Naive thymus-derived CD8-positive, alpha-beta T cell (primary cell): ENCODE data around the gene TIMM22. TPM values are rescaled to one million over a fixed set of nuclear protein-coding genes. Genes with fewer than 3 reads are reported as not detected.

Experiments used
- ATAC-seq, 2 donors: fragments of 150-1000 bp; cut with Tn5 transposase in 1 of 2; sonication (Bioruptor Pico), chemical (Tn5 transposase) in 1 of 2; 1 replicate in 1 of 2; 2 replicates in 1 of 2; pipeline ENCODE4 v1.10.0; 2021; ENCODE audit warnings: mild to moderate bottlenecking in 2 of 2, moderate library complexity in 2 of 2
- POLR2A ChIA-PET: fragments of 350-600 bp; sonication (Branson Sonifier 250); formaldehyde crosslinking; loops from one replicate; lab custom pipeline; 2021; ENCODE audit warnings: antibody characterized with exemption; lab: Charles Lee
- DNase-seq, 10 donors: peaks; one replicate each; pipeline versions ENCODE4 v3.0.0 to v3.0.0-alpha.2; 2020 to 2022
- H3K27ac Mint-ChIP-seq, 10 donors: one replicate each; pipeline ENCODE4 v1.8.0; 2020 to 2022; ENCODE audit warnings: mild to moderate bottlenecking in 10 of 10, mixed read lengths in 10 of 10, moderate library complexity in 4 of 10, inconsistent platforms in 1 of 10
- H3K27me3 Mint-ChIP-seq, 5 donors: one replicate each; pipeline ENCODE4 v1.8.0; 2021 to 2022; ENCODE audit warnings: mixed read lengths in 5 of 5
- H3K36me3 Mint-ChIP-seq, 3 donors: one replicate each; pipeline ENCODE4 v1.8.0; 2020 to 2022; ENCODE audit warnings: mixed read lengths in 3 of 3, mild to moderate bottlenecking in 2 of 3, inconsistent platforms in 1 of 3
- H3K4me1 Mint-ChIP-seq, 4 donors: one replicate each; pipeline ENCODE4 v1.8.0; 2021 to 2022; ENCODE audit warnings: mixed read lengths in 4 of 4
- H3K4me3 Mint-ChIP-seq, 10 donors: one replicate each; pipeline ENCODE4 v1.8.0; 2020 to 2022; ENCODE audit warnings: mild to moderate bottlenecking in 10 of 10, mixed read lengths in 10 of 10, moderate library complexity in 6 of 10, inconsistent platforms in 1 of 10
- H3K9me3 Mint-ChIP-seq, 9 donors: one replicate each; pipeline ENCODE4 v1.8.0; 2020 to 2022; ENCODE audit warnings: mixed read lengths in 9 of 9, mild to moderate bottlenecking in 3 of 9, inconsistent platforms in 1 of 9, moderate library complexity in 1 of 9
- polyA plus RNA-seq, 3 donors: library from polyadenylated mRNA; unstranded; fragments of 300-500 nt; fragmentation: Illumina TruSeq; gene quantifications; one replicate each; pipeline ENCODE4 v1.2.3, GENCODE V29; 2021
- total RNA-seq, 8 experiments: library from RNA in 2 of 8; stranded (reverse) in 2 of 8; gene quantifications; one replicate each; pipeline ENCODE4 v1.2.3 and lab custom pipeline; 2021 to 2026

Gene TIMM22
- total and polyA plus RNA-seq, 5 experiments from 2014 or later = 14.5 to 25.2 (median 20.8) TPM

DNA sequence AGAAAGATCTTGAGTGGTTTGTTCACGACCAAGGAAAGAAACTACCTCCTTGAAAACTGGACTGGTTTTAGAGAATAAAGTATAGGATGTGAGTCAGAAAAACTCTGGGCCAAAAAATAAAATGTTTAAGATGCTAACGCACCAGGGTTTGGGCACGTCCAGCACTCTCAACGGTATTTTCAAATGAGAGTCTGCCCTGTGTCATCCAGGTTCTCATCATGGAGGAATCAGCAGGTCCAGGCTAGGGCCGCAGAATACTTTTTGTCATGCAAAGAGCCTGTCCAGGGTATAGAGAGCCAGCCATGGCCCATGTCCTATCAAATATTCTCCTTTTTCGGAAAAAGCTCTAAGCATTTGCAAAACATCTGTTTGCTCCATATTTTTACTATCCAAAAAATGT is 19.8 kb upstream of the TIMM22 start:
- DNase-seq = no peak
- peaks cover 23 to 50% (median 43%) of the 10 kb centered on the region in 5 donors for H3K27me3 Mint-ChIP-seq
- no peak for ATAC-seq
- H3K9me3 Mint-ChIP-seq = no peaks in the 10 kb centered on the region
- POLR2A ChIA-PET = no interaction called here
- H3K4me3 Mint-ChIP-seq = peak overlapping the region in 1 of 10 donors; percentile 88
- peaks cover 9 to 21% (median 17%) of the 10 kb centered on the region in 4 donors for H3K4me1 Mint-ChIP-seq
- H3K27ac Mint-ChIP-seq = no peak overlapping the region
- H3K36me3 Mint-ChIP-seq = no peaks in the 10 kb centered on the region

DNA sequence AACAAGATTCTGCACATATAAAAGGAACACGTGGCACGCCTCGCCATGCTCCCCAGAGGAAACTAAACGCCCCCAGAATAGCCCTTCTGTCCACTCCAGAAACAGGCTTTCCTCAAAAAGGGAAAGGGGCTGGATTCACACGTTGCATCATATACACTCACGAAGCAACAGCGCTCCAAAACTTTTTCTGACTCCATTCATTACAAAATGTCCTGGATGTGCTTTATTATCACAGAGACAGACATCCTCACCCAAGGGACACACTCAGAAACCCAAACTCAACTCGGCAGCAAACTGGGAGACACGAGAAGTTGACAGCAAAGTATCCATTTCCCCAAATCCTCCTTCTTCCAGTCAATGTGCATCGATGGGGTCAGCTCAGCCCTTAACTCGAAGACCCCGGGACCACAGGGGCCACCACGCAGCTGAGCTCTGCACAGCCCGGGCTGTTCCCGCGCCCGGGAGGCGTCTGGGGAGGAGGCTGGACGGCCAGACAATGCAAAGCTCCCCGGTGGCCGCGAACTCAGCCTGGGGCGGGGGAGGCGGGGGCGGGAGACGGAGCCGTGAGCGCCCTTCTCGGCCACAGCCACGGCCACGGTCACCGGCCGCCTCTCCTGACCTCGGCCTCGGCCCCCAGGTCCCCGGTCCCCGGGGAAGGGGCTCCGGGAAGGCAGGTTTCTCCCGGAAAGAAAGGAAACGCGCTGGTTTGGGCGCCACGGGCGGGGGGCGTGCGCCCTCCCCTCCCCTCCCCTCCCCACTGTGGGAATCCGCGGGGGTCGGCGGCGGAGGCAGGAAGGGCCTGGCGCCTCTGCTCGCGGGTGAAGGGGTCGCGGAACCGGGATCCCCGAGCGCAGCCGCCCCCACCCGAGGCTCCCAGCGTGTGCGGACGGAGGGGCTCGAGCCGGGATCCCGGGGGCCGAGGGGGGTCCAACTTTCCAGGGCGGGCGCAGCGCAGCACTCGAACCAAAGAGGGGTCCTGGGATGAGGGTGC is 18.5 kb upstream of the TIMM22 start:
- peak overlapping the region in 2 of 10 donors; percentile 53 to 74 for H3K27ac Mint-ChIP-seq
- peak in 2 of 10 donors; percentile 11 to 22 for DNase-seq

DNA sequence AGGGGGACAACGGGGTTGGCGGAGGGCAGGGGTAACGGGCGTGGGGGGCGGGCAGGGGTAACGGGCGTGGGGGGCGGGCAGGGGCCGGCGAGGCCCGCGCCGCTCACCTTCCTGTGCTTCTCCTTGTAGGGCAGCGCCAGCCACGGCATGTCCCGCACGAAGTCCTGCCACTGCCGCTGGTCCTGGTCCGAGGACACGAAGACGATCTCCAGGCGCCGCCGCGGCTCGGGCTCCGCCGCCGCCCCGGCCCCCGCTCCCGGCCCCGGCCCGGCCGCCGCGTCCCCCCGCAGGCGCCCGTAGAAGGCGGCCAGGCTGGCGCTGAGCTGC is 17.8 kb upstream of the TIMM22 start:
- ATAC-seq (peak in 1 of 2 donors; percentile 2), DNase-seq (no peak)
- Mint-ChIP-seq H3K4me3 (peak overlapping the region in 1 of 10 donors; percentile 83), H3K4me1 (peaks cover 9 to 21% (median 17%) of the 10 kb centered on the region in 4 donors), H3K27me3 (peaks cover 17 to 41% (median 36%) of the 10 kb centered on the region in 5 donors), H3K27ac (no peak overlapping the region), H3K9me3 (no peaks in the 10 kb centered on the region), H3K36me3 (no peaks in the 10 kb centered on the region)
- POLR2A ChIA-PET = interaction anchor here (1.1 to 2.7 kb wide), 4 partner anchors 17 to 198 kb away, joined by 3 to 27 read pairs (median 10); partner anchors contain the start of genes GLOD4, MRM3 and TIMM22

More for the DNA sequence above, 18.5 kb upstream of the TIMM22 start:
- no peaks in the 10 kb centered on the region for H3K36me3 Mint-ChIP-seq
- POLR2A ChIA-PET = interaction anchor here (0.5 kb wide), 1 partner anchor 177 kb away, joined by 3 read pairs; no protein-coding TSS in a partner anchor
- H3K9me3 Mint-ChIP-seq = no peaks in the 10 kb centered on the region
- peaks cover 9 to 21% (median 17%) of the 10 kb centered on the region in 4 donors for H3K4me1 Mint-ChIP-seq
- peak overlapping the region; percentile 70 to 89 (median 79) for H3K4me3 Mint-ChIP-seq
- peaks cover 18 to 43% (median 37%) of the 10 kb centered on the region in 5 donors for H3K27me3 Mint-ChIP-seq
- no peak for ATAC-seq

DNA sequence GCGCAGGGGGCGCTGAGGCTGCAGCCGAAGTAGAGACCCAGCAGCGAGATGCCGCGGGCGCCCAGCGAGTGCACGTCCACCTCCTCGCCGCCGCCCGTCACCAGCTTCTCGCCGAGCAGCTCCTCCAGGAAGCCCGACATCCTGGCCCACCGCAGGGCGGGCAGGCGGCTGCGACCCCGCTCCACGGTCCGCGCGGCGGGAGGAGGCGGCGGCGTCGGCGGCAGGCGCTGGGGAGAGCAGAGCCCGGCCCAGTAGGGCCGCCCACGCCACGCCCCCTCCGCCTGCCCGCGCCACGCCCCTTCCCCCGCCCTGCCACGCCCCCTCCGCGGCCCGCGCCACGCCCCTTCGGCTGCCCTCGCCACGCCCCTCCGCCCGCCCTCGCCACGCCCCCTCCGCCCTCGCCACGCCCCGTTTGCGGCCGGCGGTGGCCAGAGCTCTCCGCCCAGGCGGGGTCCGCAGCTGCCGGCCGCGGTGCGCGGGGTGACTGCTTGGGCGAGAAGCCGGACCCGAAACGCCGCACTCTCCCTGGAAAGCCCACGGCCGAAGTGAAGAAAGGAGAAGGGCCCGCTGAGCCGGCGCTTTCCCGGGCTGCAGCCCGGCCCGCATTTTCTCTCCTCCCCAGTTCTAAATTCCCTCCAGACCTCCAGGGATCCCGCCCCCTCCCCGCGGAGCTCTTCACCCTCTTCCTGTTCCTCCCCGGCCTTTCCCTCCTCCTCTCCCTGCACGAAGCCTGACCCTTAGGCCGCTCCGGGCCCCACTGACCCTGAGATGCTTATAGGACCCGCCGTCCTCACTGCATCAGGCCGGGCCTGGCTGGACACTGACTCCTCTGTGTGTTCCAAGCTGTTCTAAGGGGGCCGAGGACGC is 17.2 kb upstream of the TIMM22 start, which contains the start of gene NXN:
TSS of gene NXN (minus strand) at position 238 of the 867 bp plus-strand sequence.
- Mint-ChIP-seq H3K27ac (peak within 1 kb of the TSS in 7 of 10 donors; percentile 11 to 90 (median 75)), H3K36me3 (no peaks in the 10 kb centered on the region), H3K27me3 (peaks cover 15 to 35% (median 33%) of the 10 kb centered on the region in 5 donors), H3K4me1 (peaks cover 9 to 21% (median 17%) of the 10 kb centered on the region in 4 donors), H3K9me3 (no peaks in the 10 kb centered on the region), H3K4me3 (peak within 1 kb of the TSS; percentile 71 to 87 (median 84))
- peak; percentile 74 to 97 (median 88) for DNase-seq
- POLR2A ChIA-PET = interaction anchor here (0.7 to 2.7 kb wide), 8 partner anchors 13 to 682 kb away, joined by 3 to 27 read pairs (median 6); partner anchors contain the start of genes GLOD4, MRM3 and TIMM22
- ATAC-seq = peak; percentile 76 to 80

DNA sequence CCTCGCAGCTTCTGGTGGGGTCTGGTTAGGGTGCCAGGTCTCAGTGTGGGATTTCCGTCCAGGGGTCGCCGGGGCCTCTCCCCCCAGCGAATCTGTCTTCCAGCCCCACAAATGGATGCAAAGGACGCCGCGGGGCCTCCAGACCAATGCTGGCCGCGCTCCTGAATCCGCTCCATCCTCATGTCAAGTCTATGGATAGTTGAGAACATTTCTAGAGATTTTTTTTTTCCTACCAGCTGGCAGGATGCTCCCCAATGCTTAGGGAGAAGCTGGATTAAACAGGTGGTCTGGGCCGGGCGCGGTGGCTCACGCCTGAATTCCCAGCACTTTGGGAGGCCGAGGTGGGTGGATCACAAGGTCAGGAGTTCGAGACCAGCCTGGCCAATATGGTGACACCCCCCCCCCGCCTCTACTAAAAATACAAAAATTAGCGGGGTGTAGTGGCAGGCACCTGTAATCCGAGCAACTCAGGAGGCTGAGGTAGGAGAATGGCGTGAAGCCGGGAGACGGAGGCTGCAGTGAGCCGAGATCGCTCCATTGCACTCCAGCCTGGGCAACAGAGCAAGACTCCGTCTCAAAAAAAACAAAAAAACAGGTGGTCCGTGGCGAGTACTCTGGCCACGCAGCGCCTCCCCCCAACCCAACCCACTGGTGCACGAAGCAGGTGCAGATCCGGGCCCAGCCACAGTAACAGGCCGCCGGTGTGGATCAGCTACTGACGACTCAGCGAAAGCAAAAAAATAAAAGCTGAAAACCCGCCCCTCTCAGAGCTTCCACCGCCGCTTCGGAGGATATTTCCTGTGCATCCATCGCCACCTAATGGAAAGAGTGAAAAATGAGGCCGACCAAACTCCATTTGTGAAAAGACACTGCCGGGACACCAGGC is 16.3 kb upstream of the TIMM22 start:
- Mint-ChIP-seq H3K9me3 (no peaks in the 10 kb centered on the region), H3K27ac (peak overlapping the region; percentile 5 to 90 (median 80)), H3K4me1 (peaks cover 9 to 21% (median 17%) of the 10 kb centered on the region in 4 donors), H3K4me3 (peak overlapping the region; percentile 77 to 88 (median 85)), H3K27me3 (peaks cover 12 to 28% (median 25%) of the 10 kb centered on the region in 5 donors), H3K36me3 (no peaks in the 10 kb centered on the region)
- DNase-seq = peak; percentile 62 to 91 (median 80)
- POLR2A ChIA-PET = interaction anchor here (0.6 to 2.7 kb wide), 12 partner anchors 12 to 683 kb away, joined by 3 to 27 read pairs (median 4); partner anchors contain the start of genes GLOD4, MRM3 and TIMM22
- ATAC-seq = peak; percentile 78 to 84

DNA sequence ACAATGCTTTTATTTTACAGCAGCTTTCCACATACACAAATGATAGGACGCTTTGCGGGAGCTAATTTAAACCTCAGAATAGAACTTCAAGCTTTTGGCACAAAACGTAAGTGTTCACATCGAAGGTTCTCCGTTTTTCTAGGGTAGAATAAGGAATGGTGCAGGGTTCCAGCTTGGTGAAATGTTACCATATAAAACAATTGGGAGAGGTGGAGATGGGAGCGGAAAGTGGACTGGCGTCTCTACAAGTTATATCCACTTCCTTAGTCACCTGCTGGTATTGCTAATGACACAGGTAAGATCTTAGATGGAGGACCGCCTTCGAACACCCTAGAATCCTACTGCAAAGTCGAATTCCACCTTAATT is 15.7 kb upstream of the TIMM22 start:
- Mint-ChIP-seq H3K4me3 (peak overlapping the region in 8 of 10 donors; percentile 80 to 88 (median 85)), H3K27me3 (peaks cover 9 to 23% (median 19%) of the 10 kb centered on the region in 5 donors), H3K27ac (peak overlapping the region in 7 of 10 donors; percentile 5 to 90 (median 63)), H3K4me1 (peaks cover 9 to 21% (median 17%) of the 10 kb centered on the region in 4 donors), H3K9me3 (no peaks in the 10 kb centered on the region), H3K36me3 (no peaks in the 10 kb centered on the region)
- POLR2A ChIA-PET = interaction anchor here (0.9 to 2.7 kb wide), 8 partner anchors 12 to 571 kb away, joined by 3 to 27 read pairs (median 4); partner anchors contain the start of genes GLOD4, MRM3 and TIMM22
- DNase-seq (no peak), ATAC-seq (no peak)

DNA sequence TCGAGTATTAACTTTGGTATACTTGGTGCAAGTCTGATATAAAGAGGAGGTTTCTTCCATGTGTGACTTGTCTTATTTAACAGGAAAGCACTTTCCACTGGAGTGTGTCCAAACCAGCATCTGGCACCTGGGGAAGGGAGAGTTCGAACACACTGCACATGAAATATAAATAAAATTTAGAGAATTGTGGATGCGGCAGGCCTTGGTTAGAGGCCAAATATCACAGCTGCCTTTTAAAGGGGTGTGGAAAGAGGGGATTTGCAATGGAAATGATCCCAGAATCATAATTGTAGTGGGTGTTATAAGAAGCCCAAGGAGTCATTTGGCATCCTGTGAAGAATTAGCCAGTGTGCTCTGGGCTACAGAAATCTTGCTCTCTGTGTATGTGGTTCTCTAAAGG is 13.0 kb upstream of the TIMM22 start:
- Mint-ChIP-seq H3K36me3 (no peaks in the 10 kb centered on the region), H3K4me3 (no peak overlapping the region), H3K27me3 (no peaks in the 10 kb centered on the region), H3K4me1 (peaks cover 5 to 14% (median 10%) of the 10 kb centered on the region in 4 donors), H3K9me3 (no peaks in the 10 kb centered on the region), H3K27ac (no peak overlapping the region)
- ATAC-seq (no peak), DNase-seq (no peak)
- POLR2A ChIA-PET = interaction anchor here (1.4 kb wide), 1 partner anchor 13 kb away, joined by 3 read pairs; the partner anchor contains the start of gene TIMM22

DNA sequence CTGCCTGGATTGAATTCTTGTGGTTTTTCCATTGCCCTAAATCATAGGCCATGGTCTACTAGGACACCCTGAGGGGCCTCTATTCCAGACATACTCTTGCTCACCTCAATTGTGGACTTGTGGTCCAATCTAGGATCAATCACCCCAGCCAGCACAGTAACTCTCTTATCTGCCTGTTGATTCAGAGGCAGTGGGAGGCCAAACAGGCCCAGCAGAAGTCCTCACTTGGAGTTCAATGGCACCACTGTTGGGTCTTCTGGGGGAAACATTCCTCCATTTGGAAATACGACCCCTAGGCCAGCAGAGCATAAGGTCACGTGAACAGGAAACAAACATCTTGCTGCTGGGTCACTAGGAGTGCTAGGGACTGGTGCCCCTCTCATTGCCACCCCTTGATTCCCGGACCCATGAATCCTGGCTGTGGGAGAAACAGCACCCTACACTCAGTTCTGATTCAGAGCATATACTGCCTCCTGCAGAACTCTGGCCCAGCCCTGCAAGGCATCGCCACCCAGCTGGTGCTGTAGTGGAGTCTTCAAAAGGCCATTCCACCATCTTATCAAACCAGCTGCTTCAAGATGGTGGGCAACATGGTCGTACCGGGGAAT is 10.5 kb upstream of the TIMM22 start:
- H3K36me3 Mint-ChIP-seq = no peaks in the 10 kb centered on the region
- H3K27ac Mint-ChIP-seq = no peak overlapping the region
- H3K9me3 Mint-ChIP-seq = peaks cover 0 to 7% (median 0%) of the 10 kb centered on the region in 9 donors
- H3K27me3 Mint-ChIP-seq = no peaks in the 10 kb centered on the region
- ATAC-seq (no peak), DNase-seq (no peak)
- H3K4me1 Mint-ChIP-seq = peaks cover 0 to under 1% (median 0%) of the 10 kb centered on the region in 4 donors
- POLR2A ChIA-PET = no interaction called here
- no peak overlapping the region for H3K4me3 Mint-ChIP-seq

DNA sequence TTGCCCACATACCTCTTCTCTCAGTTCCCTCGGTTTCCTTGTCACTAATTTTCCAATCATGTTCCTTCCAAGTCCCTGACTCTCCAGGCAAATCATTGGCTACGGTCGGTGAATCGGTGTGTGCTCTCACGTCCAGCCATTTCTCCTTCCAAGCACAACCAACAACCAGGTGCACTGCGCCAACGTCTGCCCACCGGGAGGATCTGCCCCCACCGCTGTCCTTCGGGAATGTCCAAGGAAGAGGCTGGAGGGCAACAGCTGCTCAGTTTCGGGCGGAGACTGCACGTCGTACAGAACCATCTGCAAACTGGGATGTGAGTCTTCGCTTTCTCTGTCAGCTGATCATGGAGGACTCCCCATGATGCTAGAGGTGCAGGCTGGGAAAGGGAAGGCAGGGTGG is 9.0 kb upstream of the TIMM22 start:
- H3K4me1 Mint-ChIP-seq = no peaks in the 10 kb centered on the region
- no peak overlapping the region for H3K4me3 Mint-ChIP-seq
- DNase-seq = no peak
- H3K9me3 Mint-ChIP-seq = peaks cover 0 to 16% (median 0%) of the 10 kb centered on the region in 9 donors
- no peaks in the 10 kb centered on the region for H3K27me3 Mint-ChIP-seq
- POLR2A ChIA-PET = interaction anchor here (0.7 kb wide), 1 partner anchor 206 kb away, joined by 3 read pairs; the partner anchor contains the start of genes GLOD4 and MRM3
- no peaks in the 10 kb centered on the region for H3K36me3 Mint-ChIP-seq
- H3K27ac Mint-ChIP-seq = no peak overlapping the region
- no peak for ATAC-seq

DNA sequence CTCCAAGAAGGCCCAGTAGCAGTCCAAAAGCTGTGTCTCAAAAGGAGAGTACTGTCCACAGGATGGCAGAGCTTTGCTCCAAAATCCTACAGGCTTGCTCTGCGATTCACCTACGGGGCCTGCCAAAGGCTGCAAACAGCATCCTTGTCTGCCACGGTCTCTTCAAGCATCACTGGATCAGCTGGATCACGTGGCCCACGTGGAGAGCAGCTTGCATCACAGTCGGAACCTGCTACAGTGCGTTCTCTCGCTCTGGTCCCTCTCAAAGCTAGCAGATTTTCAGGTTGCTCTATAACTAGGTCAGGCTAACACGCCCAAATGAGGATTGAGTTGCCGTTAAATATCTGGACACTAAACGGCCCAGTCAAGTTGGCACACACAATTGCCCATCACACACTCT is 8.4 kb upstream of the TIMM22 start:
- POLR2A ChIA-PET = interaction anchor here (0.7 kb wide), 1 partner anchor 207 kb away, joined by 3 read pairs; the partner anchor contains the start of genes GLOD4 and MRM3
- ATAC-seq = no peak
- Mint-ChIP-seq H3K36me3 (no peaks in the 10 kb centered on the region), H3K4me1 (no peaks in the 10 kb centered on the region), H3K4me3 (no peak overlapping the region), H3K9me3 (peaks cover 0 to 22% (median 3%) of the 10 kb centered on the region in 9 donors), H3K27me3 (no peaks in the 10 kb centered on the region), H3K27ac (no peak overlapping the region)
- DNase-seq = no peak
